Activated gamma-delta T cell treated with anti-CD3 and anti-CD28 coated beads, Interleukin-2, amount 50 U/mL, for 16 hours (primary cell): Measurements from ENCODE around the gene TTLL11.

Experiments used
- DNase-seq: peaks from one replicate; pipeline ENCODE4 v3.0.0-alpha.2; 2020; ENCODE audit warnings: low read depth

The TTLL11 gene

DNA sequence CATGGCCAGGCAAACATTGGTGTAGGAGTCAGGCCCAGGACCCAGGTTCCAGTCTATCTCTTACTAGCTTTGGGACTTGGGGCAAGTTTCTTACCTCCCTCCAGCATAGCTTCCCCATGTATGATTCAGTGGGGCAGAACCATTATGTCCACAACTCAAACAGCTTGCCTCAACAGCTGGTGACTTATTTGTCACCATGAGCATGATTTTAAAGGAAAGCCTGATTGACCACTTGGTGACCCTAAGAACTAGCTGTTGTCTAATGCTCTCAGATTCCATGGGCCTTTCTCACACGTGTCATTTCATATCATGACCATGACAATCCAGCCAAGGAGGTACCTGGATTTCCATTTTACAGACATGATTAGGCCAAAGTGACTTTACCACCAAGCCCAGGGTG lies 126.4 kb downstream of the TTLL11 start:
- DNase-seq = no peak

- DNase-seq = no peak
Observed at GRCh38 chr9:121963528-121963995, 129.5 kb downstream of the TTLL11 start.

DNA sequence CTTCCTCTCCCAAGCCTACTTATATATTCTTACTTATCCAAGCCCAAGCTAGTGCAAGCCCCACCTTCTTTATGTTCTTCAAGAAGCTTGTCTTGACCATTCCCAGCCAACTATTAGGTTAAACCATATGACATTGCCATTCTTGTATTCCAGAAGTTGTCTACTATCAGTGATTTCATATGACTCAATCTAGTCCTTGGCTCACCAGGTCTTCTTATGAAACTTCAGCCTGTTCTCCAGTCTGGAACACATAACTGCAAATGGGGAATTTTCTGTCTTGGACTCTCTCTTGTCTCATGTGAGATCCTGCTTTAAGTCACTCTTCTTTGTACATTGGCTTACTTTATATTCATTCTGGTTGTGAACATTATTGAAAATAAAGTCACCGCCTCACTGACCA lies 130.7 kb downstream of the TTLL11 start:
- DNase-seq = no peak

DNA sequence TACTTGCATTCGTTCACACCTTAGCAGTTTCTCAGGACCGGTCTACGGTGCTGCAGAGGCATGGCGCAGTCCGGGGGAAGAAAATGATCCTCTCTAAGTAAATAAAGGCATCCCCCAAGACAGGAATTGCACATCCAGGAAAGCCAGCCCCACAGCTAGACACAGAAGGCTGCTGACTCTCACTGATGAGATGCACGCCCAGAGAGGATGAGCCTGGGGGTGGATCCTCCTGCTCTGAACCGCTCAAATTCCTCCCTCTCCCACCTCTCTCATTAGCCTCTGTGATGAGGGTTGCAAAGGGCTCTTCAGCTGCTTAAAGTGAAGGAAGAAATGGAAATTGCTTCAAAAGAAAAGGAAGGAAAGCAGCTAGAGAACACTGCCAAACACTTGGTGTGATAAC lies 132.4 kb downstream of the TTLL11 start:
- DNase-seq = no peak

DNA sequence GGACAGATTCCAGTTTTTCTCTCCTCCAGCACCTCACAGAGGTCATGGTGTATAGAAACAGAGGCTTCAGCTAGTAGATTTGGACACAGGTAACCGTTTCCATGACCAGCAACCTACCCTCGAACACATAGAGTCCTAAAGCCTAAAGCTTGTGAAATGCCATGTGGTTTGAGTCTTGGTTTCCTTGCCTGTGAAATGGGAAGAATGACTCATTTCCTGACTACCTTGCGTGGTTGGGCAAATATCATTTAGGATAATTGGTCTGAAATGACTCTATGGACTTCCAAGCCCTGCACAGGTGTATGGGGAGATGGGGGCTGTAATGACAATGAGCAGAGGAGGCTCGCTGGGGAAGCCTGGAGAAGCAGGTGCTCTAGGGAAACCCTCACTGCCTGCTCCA lies 134.6 kb downstream of the TTLL11 start:
- DNase-seq = no peak

DNA sequence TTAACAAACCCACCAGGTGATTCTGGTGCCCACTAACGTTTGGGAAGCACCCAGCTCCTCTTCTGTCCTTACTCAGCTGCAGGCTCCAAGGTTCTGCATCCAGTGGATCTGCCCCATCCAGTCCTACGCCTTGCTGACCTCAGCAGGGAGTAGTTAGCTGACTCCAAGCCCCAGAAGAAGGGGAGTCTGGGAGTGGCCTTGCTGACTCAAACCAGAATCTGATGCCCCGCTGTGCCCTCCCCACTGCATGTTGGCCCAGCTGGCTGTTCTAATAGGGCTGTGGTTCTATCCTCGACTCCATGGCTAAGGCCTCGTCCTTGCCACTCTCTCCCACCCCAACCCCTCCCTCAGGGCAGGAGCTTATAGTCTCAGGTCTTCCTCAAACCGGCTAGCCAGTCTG lies 136.3 kb downstream of the TTLL11 start:
- no peak for DNase-seq

DNA sequence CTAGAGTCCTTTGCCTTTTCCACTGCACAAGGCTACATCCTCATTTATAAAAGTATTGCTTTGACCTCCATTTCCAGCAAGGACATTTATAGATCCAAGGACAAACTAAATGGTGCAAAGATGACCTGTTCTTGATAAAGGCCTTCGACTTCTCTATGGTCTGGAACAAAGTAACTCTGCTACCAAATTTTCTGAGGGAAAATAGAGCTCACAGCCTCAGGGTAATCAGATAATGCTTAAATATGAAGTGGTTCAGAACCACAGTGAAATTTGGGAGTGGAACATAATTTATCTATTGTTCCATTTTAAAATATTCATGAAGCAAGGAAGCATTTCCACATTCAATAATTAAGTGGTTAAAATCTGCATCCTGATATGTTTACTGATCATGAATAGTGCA lies 137.5 kb downstream of the TTLL11 start:
- no peak for DNase-seq

DNA sequence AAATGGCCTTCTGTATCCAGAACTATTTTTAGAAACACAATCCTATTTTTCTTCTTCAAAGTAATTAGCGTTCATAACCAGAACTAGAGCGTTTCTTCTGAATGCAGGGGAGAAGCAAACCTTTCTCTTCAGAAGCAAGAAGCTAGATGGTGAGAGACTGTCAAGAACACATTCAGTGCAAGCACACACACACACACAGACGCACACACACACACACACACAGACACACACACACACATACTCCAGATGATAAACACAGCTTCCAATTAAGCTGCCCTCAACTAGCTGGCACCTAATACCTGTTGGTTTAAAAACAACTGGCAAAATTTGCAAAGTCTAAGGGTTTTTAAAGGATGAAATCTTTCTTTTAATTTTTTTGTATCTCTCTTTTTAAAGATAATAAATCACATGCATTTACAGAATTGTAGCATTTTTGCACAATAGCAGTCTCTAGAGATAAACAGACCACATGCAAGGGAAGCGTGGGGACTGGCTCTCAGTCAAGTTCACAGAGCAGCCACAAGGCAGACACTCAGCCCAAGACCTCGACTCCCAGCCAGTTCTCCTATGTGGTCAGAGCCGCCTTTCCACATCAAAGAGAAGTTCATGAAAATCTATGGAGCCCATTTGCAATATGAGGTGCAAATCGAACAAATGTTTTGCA lies 138.5 kb downstream of the TTLL11 start:
- no peak for DNase-seq

- no peak for DNase-seq
Observed at GRCh38 chr9:121952611-121953010, 140.5 kb downstream of the TTLL11 start.

GRCh38 chr9:121950866-121951265 lies 142.2 kb downstream of the TTLL11 start:
- no peak for DNase-seq

- DNase-seq = no peak
Observed at GRCh38 chr9:121950441-121950840, 142.7 kb downstream of the TTLL11 start.

DNA sequence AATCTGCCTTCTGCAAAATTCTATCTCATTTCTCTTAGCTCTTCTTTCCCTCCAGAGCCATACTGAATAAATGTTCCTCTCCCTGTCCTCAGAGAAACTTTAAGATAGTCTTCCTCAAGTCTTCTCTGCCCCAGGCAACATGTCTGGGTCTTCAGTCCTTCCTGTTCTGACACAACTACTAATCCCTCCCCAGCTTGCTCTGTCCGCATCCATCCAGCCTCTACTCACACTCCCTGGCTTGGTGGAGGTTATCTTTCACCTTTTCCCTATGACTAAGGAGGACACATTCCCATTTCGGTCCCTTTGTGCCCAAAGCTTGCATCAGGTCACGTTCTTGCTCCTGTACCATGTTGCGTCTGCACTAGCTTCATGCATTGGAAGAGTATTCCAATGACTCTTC lies 143.3 kb downstream of the TTLL11 start:
- no peak for DNase-seq

DNA sequence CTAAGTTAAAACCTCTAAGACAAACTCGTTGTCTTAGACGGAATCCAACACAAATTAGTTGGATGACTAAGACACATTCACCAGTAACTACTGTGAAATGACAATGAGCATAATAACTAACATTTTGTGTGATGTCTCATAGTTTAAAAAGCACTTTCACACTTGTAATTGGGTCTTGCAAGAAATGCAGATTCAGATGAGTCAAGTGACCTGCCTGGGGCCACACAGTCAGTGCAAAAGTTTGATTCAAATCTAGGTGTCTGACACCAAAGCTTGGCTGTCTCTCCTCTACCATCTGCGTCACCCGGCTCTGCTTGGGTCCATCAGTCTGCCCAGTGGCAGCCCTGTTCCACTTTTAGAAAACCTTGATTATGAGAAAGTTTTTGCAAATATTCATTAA lies 143.7 kb downstream of the TTLL11 start:
- no peak for DNase-seq

- DNase-seq = no peak
Observed at GRCh38 chr9:121947775-121948174, 145.3 kb downstream of the TTLL11 start.

DNA sequence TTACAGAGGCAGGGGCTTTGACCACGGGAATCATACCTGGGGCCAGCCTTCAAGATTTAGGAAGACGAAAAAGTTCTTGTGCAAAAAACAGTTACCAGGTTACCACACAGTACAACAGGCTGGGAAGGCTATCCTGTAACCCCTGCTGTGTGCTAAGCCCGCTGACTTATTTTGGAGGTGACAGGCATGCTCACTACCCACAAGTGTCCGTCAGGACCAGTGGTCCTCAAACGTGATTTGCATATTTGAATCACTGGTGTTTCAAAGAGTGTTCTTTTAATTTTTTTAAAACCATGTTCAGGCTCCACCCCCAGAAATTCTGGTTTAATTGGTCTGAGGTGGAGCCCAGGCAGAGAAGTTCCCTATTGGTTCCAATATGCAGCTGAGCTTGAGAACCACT lies 146.6 kb downstream of the TTLL11 start:
- DNase-seq = no peak

- DNase-seq = no peak
Observed at GRCh38 chr9:121945849-121946248, 147.3 kb downstream of the TTLL11 start.

DNA sequence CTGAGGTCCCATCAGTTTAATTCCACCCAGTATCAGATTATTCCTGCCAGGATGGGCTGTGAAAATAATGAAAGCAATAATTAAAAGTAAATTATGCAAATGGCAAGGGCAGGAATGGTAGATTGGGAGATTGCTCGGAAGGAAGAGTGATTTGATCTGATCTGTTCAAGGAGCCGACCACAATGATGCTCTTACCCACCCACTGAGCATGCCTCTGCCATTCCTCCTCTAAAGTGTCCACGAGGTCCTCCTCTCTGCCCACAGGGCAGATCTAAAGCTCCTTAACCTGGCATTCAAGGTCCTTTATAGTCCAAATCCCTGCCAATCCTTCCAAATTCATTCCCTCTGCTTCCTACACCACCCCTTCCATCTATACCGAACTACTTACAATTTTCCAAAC lies 147.8 kb downstream of the TTLL11 start:
- DNase-seq = no peak

GRCh38 chr9:121944711-121945191 lies 148.4 kb downstream of the TTLL11 start:
- DNase-seq = no peak

GRCh38 chr9:121943463-121943862 lies 149.6 kb downstream of the TTLL11 start:
- DNase-seq = no peak

DNA sequence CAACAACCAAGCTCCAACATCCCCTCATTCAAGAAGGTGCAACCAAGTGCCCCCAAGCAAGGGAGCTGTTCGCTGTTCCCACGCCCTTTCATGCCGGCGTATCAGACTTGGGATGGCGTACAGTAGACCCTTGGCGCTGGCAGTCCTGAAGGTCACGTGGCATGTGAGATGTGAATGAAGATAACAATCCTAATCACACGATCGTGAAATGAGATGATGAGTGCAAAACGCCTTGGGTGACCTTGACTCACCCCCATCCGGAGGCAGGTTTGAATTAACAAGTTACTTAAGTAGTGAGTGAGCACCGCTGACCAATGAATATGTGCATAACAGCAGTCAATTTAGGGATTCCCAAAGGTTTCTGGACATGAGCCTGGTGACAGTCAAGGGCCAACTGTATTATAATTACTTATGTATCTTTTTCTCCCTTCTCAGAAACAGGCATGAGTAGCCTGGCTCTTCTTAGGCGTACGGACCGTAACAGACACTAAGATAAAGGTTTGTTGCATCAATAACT lies 150.2 kb downstream of the TTLL11 start:
- DNase-seq = no peak

- DNase-seq = no peak
Observed at GRCh38 chr9:121942313-121942712, 150.8 kb downstream of the TTLL11 start.

- DNase-seq = no peak
Observed at GRCh38 chr9:121939643-121940042, 153.5 kb downstream of the TTLL11 start.

GRCh38 chr9:121938621-121939020 lies 154.5 kb downstream of the TTLL11 start:
- DNase-seq = no peak

- no peak for DNase-seq
Observed at GRCh38 chr9:121937240-121937639, 155.9 kb downstream of the TTLL11 start.
